Measurements from ENCODE around the gene GRSF1. TPM values are rescaled to one million over a fixed set of nuclear protein-coding genes. Genes with fewer than 3 reads are reported as not detected.
"Not testable (repeated sequence)": the region's sequence is repeated elsewhere in the genome, so short reads cannot be mapped to it uniquely, and the experiment has no call there.

Gene GRSF1
- total RNA-seq, 4 donors from 2014 or later, result 33.3 to 45.9 (median 40.6) TPM

- 35 to 45% methylated on average over 1 of the region's 1 CpG for WGBS, 2 donors
- H3K27ac ChIP-seq, result peak overlapping the region in 1 of 4 donors; percentile 56
- no peak for DNase-seq (ENCODE audit: low spot score in 2 of 2)
Observed at GRCh38 chr4:70841951-70842350, 2.3 kb upstream of the GRSF1 start.

GRCh38 chr4:70841211-70841610 is 1.5 kb upstream of the GRSF1 start:
- H3K27ac ChIP-seq, result peak overlapping the region in 1 of 4 donors; percentile 56
- H3K4me1 ChIP-seq, result peaks cover 0 to 22% (median 16%) of the 10 kb centered on the region in 4 donors
- no peak for DNase-seq (ENCODE audit: low spot score in 2 of 2)
- no peak for TF ChIP-seq CTCF (IDR thresholded peaks at IDR 0.05)
- TF ChIP-seq EP300 (IDR thresholded peaks at IDR 0.05), result no peak
- TF ChIP-seq POLR2A (IDR thresholded peaks at IDR 0.05), result no peak
- H3K9me3 ChIP-seq, result no peaks in the 10 kb centered on the region
- H3K4me3 ChIP-seq, result no peak overlapping the region
- H3K27me3 ChIP-seq, result no peaks in the 10 kb centered on the region
- H3K36me3 ChIP-seq, result no peaks in the 10 kb centered on the region

More at GRCh38 chr4:70841951-70842350, 2.3 kb upstream of the GRSF1 start:
- TF ChIP-seq POLR2A (IDR thresholded peaks at IDR 0.05) (no peak), CTCF (IDR thresholded peaks at IDR 0.05) (no peak), EP300 (IDR thresholded peaks at IDR 0.05) (no peak)
- H3K4me3 ChIP-seq, result no peak overlapping the region
- H3K27me3 ChIP-seq, result no peaks in the 10 kb centered on the region
- H3K9me3 ChIP-seq, result no peaks in the 10 kb centered on the region
- H3K36me3 ChIP-seq, result no peaks in the 10 kb centered on the region
- peaks cover 0 to 16% (median 12%) of the 10 kb centered on the region in 4 donors for H3K4me1 ChIP-seq

- not testable (repeated sequence) for H3K9me3 ChIP-seq; H3K4me3 ChIP-seq; H3K36me3 ChIP-seq; H3K27me3 ChIP-seq; DNase-seq (ENCODE audit: low spot score in 2 of 2)
- WGBS, 2 donors, result 94 to 95% methylated on average over 16 of the region's 16 CpGs
- H3K27ac ChIP-seq, result peak overlapping the region in 1 of 4 donors; percentile 18
- peaks cover 0 to 26% (median 16%) of the 10 kb centered on the region in 4 donors for H3K4me1 ChIP-seq
Observed at GRCh38 chr4:70840631-70841030, 941 bp upstream of the GRSF1 start.

GRCh38 chr4:70840137-70840536 is 447 bp upstream of the GRSF1 start:
- H3K4me3 ChIP-seq, result peak overlapping the region in 1 of 4 donors; percentile 100
- not testable (repeated sequence) for H3K27me3 ChIP-seq, H3K9me3 ChIP-seq, H3K36me3 ChIP-seq
- WGBS, 2 donors, result 51 to 75% methylated on average over 15 to 19 of the region's 20 CpGs
- peaks cover 0 to 28% (median 16%) of the 10 kb centered on the region in 4 donors for H3K4me1 ChIP-seq
- peak overlapping the region in 2 of 4 donors; percentile 18 to 24 for H3K27ac ChIP-seq
- peak; percentile 15 to 30 for DNase-seq (ENCODE audit: low spot score in 2 of 2)

GRCh38 chr4:70838666-70839588 is 763 bp downstream of the GRSF1 start:
- WGBS, 2 donors, result 0 to 1% methylated on average over 6 to 31 of the region's 80 CpGs
- DNase-seq (ENCODE audit: low spot score in 2 of 2), result peak; percentile 24 to 33
- Histone ChIP-seq H3K27me3 (no peaks in the 10 kb centered on the region), H3K9me3 (no peaks in the 10 kb centered on the region), H3K4me1 (peaks cover 0 to 28% (median 16%) of the 10 kb centered on the region in 4 donors), H3K4me3 (peak overlapping the region; percentile 87 to 100 (median 94)), H3K27ac (peak overlapping the region; percentile 78 to 96 (median 93)), H3K36me3 (peaks cover 0 to 20% (median 0%) of the 10 kb centered on the region in 3 donors)
- TF ChIP-seq CTCF (IDR thresholded peaks at IDR 0.05), result no peak
- peak in 1 of 2 donors; percentile 44 for TF ChIP-seq EP300 (IDR thresholded peaks at IDR 0.05)
- no peak for TF ChIP-seq POLR2A (IDR thresholded peaks at IDR 0.05)

GRCh38 chr4:70838204-70838603 is 1.5 kb downstream of the GRSF1 start:
- TF ChIP-seq EP300 (IDR thresholded peaks at IDR 0.05) (no peak), CTCF (IDR thresholded peaks at IDR 0.05) (no peak), POLR2A (IDR thresholded peaks at IDR 0.05) (no peak)
- no peak for DNase-seq (ENCODE audit: low spot score in 2 of 2)
- Histone ChIP-seq H3K36me3 (peaks cover 0 to 26% (median 0%) of the 10 kb centered on the region in 3 donors), H3K4me1 (peaks cover 0 to 32% (median 16%) of the 10 kb centered on the region in 4 donors), H3K4me3 (peak overlapping the region; percentile 87 to 100 (median 94)), H3K27me3 (no peaks in the 10 kb centered on the region), H3K27ac (peak overlapping the region in 2 of 4 donors; percentile 93 to 96), H3K9me3 (no peaks in the 10 kb centered on the region)
- 24 to 26% methylated on average over 4 of the region's 4 CpGs for WGBS, 2 donors
